DND-41 (cell line): ENCODE results near the gene NDUFA3.

Experiments used
- ATAC-seq: fragments of 200-7000 bp; cut with Tn5 transposase; 3 replicates; pipeline ENCODE4 v1.9.1; 2021; ENCODE audit warnings: low read depth; ENCODE audit not compliant: insufficient read depth
- DNase-seq: peaks from one replicate; pipeline ENCODE4 v3.0.0-alpha.2; 2020
- H2AFZ ChIP-seq: 2 replicates; pipeline ENCODE4 v1.6.0; 2012; ENCODE audit warnings: low read depth, low read length
- H3K27ac ChIP-seq: 2 replicates; pipeline ENCODE4 v1.5.1; 2012; ENCODE audit warnings: low read length, inconsistent platforms
- H3K27me3 ChIP-seq: fragments of 200-600 bp; sonication (generic); 2 replicates; pipeline ENCODE4 v1.6.0; 2012; ENCODE audit warnings: low read length, mild to moderate bottlenecking, inconsistent platforms; ENCODE audit not compliant: insufficient read depth, poor library complexity
- H3K36me3 ChIP-seq: 2 replicates; pipeline ENCODE4 v1.5.1; 2012; ENCODE audit warnings: low read length, inconsistent platforms; ENCODE audit not compliant: insufficient read depth
- H3K4me1 ChIP-seq: 2 replicates; pipeline ENCODE4 v1.5.1; 2012; ENCODE audit warnings: mild to moderate bottlenecking, low read length; ENCODE audit not compliant: insufficient read depth
- H3K4me2 ChIP-seq: 2 replicates; pipeline ENCODE4 v1.6.0; 2012; ENCODE audit warnings: mild to moderate bottlenecking, moderate library complexity, low read length, inconsistent platforms; ENCODE audit not compliant: insufficient read depth
- H3K4me3 ChIP-seq, 2 experiments: fragments of 200-600 bp in 1 of 2; shearing (Covaris generic) in 1 of 2; 2 replicates each; pipeline ENCODE4 v1.5.1; 2012 to 2016; ENCODE audit warnings: inconsistent platforms in 2 of 2, low read length in 2 of 2, mild to moderate bottlenecking in 2 of 2, low read depth in 1 of 2, moderate library complexity in 1 of 2
- H3K79me2 ChIP-seq: 2 replicates; pipeline ENCODE4 v1.6.0; 2012; ENCODE audit warnings: low read length, inconsistent platforms; ENCODE audit not compliant: insufficient read depth
- H3K9ac ChIP-seq: 2 replicates; pipeline ENCODE4 v1.6.0; 2012; ENCODE audit warnings: low read depth, mild to moderate bottlenecking, inconsistent platforms, low read length, moderate library complexity
- H3K9me3 ChIP-seq: 2 replicates; pipeline ENCODE4 v1.5.1; 2012; ENCODE audit warnings: low read length, moderate library complexity, mild to moderate bottlenecking, inconsistent platforms; ENCODE audit not compliant: insufficient read depth, severe bottlenecking
- H4K20me1 ChIP-seq: 2 replicates; pipeline ENCODE4 v1.6.0; 2012; ENCODE audit warnings: low read length; ENCODE audit not compliant: insufficient read depth
- CTCF ChIP-seq: IDR thresholded peaks from 2 replicates; pipeline ENCODE4 v1.5.1; 2012; ENCODE audit warnings: borderline replicate concordance, low read length, moderate library complexity, mild to moderate bottlenecking; ENCODE audit not compliant: poor library complexity, severe bottlenecking; ENCODE audit errors: extremely low read depth
- EZH2 ChIP-seq: IDR thresholded peaks from 3 replicates; pipeline ENCODE4 v1.6.1; 2012; ENCODE audit warnings: borderline replicate concordance, low read depth, mild to moderate bottlenecking, moderate library complexity, low read length, inconsistent platforms; ENCODE audit not compliant: severe bottlenecking

NDUFA3 gene

DNA sequence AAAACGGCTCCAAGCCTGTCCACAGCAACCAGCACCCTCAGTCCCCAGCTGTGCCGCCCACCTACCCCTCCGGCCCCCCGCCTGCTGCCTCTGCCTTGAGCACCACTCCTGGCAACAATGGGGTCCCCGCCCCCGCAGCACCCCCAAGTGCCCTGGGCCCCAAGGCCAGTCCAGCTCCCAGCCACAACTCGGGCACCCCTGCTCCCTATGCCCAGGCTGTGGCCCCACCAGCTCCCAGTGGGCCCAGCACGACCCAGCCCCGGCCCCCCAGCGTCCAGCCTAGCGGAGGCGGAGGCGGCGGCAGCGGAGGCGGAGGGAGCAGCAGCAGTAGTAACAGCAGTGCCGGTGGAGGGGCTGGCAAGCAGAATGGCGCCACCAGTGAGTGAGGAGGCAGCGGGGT, 45.5 kb downstream of the NDUFA3 start:
- H3K27me3 ChIP-seq, result no peaks in the 10 kb centered on the region
- peaks cover 5% of the 10 kb centered on the region; the same call in 1 of the 2 replicates for H3K79me2 ChIP-seq
- no peak overlapping the region for H3K4me2 ChIP-seq
- no peak for ATAC-seq
- H3K27ac ChIP-seq, result no peak overlapping the region
- DNase-seq, result no peak
- H3K9me3 ChIP-seq, result no peaks in the 10 kb centered on the region
- no peak overlapping the region for H2AFZ ChIP-seq
- H3K9ac ChIP-seq, result no peak overlapping the region
- no peaks in the 10 kb centered on the region for H3K4me1 ChIP-seq
- H3K36me3 ChIP-seq, result peaks cover 98% of the 10 kb centered on the region
- no peak overlapping the region for H3K4me3 ChIP-seq
- TF ChIP-seq EZH2, result no peak
- no peak for TF ChIP-seq CTCF
- H4K20me1 ChIP-seq, result peaks cover 49% of the 10 kb centered on the region

DNA sequence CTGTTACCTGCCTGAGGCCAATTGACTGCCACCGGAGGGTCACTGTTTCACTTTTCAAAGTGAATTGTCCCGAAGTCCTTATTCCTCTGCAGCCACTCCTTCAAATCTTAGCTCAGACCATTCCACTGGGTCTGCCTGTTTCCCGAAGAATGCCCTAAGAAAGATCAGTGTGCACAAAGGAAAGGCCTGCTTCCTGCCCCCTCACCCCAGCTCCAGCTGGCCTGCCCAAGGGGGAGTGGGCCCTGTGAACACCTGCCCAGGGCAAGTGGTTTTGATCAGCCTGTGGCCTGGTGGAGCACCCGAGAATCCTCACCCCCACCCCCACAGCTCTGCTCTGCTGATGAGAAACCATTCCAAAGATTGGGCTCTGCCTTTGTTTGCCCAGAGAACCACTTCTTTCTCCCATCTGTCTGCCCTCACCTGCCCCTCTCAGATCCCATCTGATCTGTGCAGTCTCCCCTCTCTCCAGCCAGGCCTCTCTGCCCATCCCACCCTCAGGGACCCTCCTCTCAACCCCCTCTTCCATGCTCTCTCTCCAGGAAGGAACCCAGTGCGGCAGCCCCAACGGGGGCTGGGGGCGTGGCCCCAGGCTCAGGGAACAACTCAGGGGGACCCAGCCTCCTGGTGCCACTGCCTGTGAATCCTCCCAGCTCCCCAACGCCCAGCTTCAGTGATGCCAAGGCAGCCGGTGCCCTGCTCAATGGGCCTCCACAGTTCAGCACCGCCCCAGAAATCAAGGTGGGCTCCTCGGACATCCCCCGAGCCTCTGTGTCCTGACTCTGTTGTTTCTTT, 46.6 kb downstream of the NDUFA3 start:
- no peak for ATAC-seq
- no peak for TF ChIP-seq CTCF
- no peak for TF ChIP-seq EZH2
- Histone ChIP-seq H2AFZ (no peak overlapping the region), H3K4me2 (no peak overlapping the region), H3K27ac (no peak overlapping the region), H4K20me1 (peaks cover 51% of the 10 kb centered on the region), H3K4me3 (no peak overlapping the region), H3K9me3 (no peaks in the 10 kb centered on the region), H3K4me1 (no peaks in the 10 kb centered on the region), H3K27me3 (no peaks in the 10 kb centered on the region), H3K36me3 (peaks cover 98% of the 10 kb centered on the region), H3K9ac (no peak overlapping the region), H3K79me2 (peaks cover 5% of the 10 kb centered on the region; the same call in 1 of the 2 replicates)
- no peak for DNase-seq

DNA sequence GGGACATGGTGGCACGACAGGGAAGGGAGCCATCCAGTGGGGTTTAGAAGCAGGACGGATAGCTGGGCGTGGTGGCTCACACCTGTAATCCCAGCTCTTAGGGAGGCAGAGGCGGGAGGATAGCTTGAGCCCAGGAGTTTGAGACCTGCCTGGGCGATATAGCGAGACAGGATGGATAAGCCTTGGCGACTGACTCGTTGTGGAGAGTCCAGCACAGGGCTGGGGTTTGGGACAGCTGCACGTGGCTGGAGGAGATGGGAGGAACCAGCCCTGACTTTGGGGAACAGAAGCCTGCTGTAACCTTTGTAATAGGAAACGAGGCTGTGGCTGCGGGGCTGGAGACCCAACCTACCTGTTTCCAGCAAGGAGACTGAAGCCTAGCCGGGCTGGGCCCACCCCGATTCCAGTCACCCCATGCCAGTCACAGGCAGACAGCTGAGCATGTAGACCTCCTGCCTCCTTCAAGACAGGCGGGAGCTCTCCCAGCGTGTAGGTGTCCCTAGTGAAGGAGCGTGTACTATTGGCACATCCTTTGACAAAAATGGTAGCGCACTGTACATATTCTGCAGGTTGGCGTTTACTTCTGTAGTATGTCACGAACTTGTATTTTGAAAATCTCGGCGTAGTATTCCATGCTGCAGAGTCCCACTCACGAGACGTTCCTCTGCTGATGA, 48.8 kb downstream of the NDUFA3 start:
- Histone ChIP-seq H3K27me3 (no peaks in the 10 kb centered on the region), H3K79me2 (peaks cover 5% of the 10 kb centered on the region; the same call in 1 of the 2 replicates), H2AFZ (no peak overlapping the region), H3K4me3 (no peak overlapping the region), H3K9ac (no peak overlapping the region), H3K27ac (no peak overlapping the region), H3K36me3 (peaks cover 98% of the 10 kb centered on the region), H3K4me2 (no peak overlapping the region), H3K4me1 (no peaks in the 10 kb centered on the region), H3K9me3 (no peaks in the 10 kb centered on the region), H4K20me1 (peaks cover 48% of the 10 kb centered on the region)
- DNase-seq, result no peak
- no peak for ATAC-seq
- TF ChIP-seq EZH2 (no peak), CTCF (no peak)
